Myocyte (in vitro differentiated cells): ENCODE results near the gene ISL1. TPM values are rescaled to one million over a fixed set of nuclear protein-coding genes. Genes with fewer than 3 reads are reported as not detected.

Experiments
- DNase-seq: peaks from one replicate; pipeline ENCODE4 v3.0.0-alpha.2; 2012; ENCODE audit warnings: low read depth
- polyA plus RNA-seq: library from polyadenylated mRNA; unstranded; fragments of >200 nt; gene quantifications from one replicate; pipeline ENCODE4 v1.2.1, GENCODE V29; 2012; ENCODE audit warnings: missing spikeins
- total RNA-seq: library from RNA; depleted of rRNA; stranded (reverse); fragments of >200 nt; gene quantifications from 2 replicates; pipeline ENCODE4 v1.2.3, GENCODE V29; 2014

The ISL1 gene
- 0.10 TPM in 1 of 2 replicates, not detected in the other for total RNA-seq
- polyA plus RNA-seq = not detected

DNA sequence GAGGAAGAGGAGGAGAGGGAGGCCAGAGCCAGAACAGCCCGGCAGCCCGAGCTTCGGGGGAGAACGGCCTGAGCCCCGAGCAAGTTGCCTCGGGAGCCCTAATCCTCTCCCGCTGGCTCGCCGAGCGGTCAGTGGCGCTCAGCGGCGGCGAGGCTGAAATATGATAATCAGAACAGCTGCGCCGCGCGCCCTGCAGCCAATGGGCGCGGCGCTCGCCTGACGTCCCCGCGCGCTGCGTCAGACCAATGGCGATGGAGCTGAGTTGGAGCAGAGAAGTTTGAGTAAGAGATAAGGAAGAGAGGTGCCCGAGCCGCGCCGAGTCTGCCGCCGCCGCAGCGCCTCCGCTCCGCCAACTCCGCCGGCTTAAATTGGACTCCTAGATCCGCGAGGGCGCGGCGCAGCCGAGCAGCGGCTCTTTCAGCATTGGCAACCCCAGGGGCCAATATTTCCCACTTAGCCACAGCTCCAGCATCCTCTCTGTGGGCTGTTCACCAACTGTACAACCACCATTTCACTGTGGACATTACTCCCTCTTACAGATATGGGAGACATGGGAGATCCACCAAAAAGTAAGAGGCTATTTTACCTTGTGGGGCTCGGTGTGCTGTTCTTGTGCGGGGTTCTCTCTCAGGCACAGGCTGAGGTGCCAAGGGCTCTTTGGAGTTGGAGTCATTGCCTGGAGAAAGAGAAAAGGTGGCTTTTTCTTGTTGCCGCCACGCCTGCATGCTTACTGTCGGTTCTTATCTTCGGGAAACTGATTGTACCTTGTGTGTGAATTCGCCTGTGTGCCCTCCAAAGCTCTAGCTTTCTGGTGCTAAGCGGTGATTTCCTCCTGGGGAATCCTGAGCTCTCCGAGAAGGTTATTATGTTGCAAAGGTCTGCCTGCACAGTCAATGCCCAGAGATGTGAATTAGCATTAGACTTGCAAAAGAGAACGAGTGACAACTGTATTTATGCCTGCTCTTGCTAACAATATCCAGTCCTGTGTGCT, at the start of gene ISL1:
TSS of gene ISL1 (plus strand) at position 318 of the 991 bp plus-strand sequence. CDS start at position 542, 224 bp downstream.
- peak; percentile 2 for DNase-seq

DNA sequence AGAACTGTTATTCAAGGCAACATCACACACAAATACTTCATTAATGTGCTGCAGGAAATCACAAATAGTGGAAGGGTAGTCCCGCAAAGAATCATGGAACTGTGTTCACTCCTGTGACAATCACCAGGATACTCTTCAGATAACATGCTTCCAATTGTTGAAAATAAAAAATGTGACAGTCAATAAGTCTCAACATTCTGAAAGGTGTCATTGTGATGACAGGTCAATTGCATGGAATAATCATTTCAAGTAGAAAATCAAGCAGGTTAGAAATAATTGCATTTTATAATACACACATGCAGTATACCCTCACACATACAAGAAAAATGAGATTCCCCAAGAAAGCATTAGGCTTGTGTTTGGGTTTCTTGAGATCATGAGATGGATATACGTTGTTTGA, 46.4 kb upstream of the ISL1 start:
- no peak for DNase-seq

DNA sequence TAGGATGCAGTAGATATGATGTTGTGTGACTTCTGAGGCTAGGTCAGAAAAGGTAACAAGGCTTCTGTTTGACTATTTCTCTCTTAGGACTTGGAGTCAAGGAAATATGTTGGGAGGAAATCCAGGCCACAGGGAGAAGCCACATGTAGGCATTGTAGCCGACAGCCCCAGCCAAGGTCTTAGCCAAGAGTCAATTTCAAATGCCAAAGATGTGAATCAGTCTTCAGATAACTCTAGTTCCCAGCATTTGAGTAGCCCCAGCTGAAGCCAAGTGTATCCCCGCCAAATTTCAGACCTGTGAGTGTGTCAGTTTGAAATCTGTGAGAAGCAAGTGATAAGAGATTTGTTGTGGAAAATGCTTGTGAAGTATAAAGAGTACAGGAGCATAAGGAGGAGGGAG, 38.1 kb upstream of the ISL1 start:
- no peak for DNase-seq

DNA sequence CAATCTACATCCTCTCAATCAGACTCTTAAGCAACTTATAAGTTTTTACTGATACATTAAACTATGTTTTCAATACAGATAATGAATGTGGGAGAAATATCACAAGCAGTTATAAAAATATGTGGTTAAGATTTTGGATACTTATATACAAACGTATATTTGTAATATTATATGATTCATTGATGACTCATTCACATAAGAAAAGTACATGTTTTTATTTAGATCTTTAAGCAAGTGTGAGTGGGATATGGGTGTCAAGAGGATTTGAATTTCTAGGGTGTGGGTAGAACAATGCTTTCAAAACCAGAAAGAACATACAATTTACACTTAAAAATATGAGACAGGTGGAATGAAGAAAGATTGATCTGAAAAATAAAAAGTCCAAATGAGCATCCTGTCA, 36.1 kb upstream of the ISL1 start:
- DNase-seq = no peak

DNA sequence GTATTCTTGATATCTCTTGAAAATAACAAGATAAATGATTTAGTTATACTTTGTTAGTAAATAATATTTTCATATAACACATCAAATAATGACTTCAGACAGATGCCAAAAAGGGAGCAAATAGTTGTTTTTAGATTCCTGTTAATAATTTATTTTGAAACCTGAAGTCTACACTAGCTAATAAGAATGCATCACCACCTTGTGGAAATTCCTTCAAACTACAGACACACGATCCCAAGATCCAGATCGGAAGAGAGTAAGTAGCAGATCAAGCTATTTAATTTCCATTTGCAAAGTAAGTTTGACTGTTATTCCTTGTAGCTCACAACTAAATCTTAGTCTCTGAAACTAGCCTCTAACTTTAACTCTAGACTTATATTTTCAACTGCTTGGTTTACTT, 35.5 kb upstream of the ISL1 start:
- DNase-seq = no peak

DNA sequence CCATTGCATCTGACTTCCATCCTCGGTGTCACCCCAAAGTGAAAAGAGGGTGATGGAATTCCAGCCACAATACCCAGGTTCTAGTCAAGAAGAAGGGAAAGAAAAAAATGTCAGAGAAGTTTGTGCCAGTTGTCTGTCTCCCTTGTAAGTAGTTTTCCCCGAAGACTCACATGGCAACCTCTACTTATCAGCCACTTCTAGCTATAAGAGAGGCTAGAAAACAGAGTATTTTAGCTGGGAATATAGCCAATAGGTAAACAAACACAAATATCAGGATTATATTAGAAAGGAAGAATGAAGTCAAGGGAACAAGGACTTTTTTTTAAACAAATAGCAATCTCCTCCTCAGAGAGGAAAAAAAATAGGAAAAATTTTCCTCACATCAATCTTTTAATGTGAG, 12.2 kb upstream of the ISL1 start:
- DNase-seq = no peak

DNA sequence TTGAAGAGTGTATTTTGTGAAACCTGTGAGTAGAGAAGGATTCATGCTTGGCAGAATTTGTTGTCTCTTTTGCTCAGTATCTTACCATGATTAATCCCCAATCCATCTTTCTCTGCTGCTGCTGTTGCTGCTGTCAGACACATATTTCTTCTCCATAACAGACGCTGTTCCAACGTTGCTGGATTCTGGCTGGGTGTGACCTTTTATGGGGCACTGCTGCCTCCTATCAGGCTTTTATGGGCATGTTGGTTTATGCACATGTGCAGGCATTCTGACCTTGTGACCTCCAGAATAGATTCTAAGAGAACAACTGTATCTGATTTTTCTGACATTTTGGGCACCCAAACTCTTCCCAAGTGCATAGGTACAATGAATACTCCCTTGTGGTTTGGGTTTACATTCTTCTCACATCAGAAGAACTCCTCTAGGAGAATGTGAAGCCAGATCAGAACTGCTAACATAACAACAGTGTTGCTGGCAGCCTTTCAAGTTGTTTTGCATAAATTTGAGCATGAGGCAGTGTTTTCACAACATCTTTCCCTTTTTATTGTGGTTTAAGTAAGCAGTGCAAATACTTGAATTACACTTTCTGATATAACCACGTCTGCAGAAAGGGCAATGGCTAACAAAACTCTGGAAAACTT, 9.2 kb upstream of the ISL1 start:
- DNase-seq = no peak

DNA sequence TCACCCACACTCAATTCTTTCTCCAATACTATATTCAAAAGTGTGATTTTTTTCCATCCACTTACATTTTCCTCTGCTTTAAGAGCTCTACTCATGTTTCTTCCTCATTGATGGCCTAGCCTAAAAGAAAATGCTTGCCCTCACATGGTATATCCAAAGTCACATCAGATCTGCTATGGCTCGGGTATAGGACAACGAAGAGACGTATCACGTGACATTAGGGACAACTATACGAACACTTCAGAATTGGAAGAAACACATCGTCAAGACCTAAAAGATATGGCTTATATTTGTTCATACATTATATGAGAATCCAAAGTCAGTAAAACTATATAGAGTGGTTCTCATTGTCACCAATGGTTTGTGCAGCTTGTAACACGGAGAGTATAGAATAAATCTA, 8.2 kb upstream of the ISL1 start:
- DNase-seq = no peak

DNA sequence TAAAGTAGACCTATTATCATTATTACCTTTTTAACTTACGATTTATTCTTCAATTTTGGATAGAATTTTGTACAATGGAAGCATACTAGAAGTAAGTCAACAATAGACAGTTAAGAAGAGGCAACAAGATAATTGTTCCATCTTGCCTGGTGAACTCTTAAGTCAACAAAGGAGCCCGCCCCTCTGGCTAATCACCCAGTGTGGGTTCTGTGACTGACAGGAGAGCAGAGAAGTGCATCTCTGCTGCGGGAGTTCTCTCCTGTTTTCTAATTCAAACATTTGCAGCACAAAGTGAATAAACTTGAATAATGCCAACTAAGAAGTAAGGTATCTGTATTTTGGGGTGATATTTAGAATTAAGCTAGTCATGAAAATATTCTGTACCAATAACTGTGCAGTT, 6.7 kb upstream of the ISL1 start:
- no peak for DNase-seq

DNA sequence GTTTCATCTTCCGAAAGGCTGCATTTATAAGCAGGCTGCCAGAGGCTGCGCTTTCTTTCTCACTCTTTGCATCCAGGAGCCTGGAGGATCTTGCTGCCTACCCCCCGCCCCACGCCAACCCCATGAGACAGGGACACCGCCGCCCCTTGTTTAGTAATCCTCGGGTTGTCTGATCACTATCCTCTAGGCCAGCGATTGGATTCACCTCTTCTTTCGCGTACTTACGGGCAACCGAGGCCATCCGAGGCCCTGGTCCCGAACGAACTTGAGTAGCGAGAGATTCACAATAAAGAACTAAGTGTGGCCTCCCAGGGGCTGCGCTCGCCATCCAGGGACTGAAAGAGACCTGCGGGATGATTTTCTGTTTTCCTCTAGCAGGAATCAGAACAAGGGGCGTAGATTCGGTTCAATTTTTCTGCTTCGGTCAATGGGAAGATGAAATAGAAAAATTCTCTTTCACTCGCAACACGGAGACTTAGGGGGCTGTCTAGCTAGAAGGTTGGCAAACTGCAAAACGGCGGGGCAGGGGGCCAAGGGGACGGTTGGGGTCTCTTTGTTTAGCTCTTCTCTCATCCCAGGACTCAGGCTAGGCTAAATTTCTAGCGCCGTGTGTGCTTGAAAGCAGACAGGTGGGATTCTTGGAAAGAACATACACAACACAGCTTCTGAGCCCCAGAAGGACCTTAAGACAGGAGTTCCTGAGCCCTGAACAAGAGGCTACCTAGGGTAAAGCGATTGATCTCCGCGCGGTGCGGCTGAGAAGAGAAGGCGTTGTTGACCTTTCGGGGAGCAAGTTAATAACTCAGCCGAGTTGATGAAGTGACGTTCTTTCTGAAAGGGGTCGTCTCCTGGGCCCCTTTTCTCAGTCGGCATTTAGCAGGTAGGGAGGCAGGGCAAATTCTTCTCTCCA, 5.8 kb upstream of the ISL1 start:
- no peak for DNase-seq

DNA sequence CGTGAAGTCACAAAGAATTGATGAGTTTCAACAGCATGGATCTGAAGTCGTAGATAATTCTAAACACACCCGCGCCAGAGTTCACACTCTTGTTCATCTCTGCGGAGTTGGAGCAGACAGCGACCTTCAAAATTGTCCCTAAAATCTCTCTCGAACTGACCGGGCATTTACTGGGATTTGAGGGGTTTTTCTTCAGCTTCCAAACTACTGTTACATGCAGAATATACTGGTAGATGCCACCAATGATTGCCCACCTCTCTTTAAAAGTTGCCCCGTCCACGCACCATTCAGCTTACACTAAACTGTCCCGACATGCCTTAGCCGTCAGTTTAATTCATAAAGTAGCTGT, 5.2 kb upstream of the ISL1 start:
- no peak for DNase-seq

DNA sequence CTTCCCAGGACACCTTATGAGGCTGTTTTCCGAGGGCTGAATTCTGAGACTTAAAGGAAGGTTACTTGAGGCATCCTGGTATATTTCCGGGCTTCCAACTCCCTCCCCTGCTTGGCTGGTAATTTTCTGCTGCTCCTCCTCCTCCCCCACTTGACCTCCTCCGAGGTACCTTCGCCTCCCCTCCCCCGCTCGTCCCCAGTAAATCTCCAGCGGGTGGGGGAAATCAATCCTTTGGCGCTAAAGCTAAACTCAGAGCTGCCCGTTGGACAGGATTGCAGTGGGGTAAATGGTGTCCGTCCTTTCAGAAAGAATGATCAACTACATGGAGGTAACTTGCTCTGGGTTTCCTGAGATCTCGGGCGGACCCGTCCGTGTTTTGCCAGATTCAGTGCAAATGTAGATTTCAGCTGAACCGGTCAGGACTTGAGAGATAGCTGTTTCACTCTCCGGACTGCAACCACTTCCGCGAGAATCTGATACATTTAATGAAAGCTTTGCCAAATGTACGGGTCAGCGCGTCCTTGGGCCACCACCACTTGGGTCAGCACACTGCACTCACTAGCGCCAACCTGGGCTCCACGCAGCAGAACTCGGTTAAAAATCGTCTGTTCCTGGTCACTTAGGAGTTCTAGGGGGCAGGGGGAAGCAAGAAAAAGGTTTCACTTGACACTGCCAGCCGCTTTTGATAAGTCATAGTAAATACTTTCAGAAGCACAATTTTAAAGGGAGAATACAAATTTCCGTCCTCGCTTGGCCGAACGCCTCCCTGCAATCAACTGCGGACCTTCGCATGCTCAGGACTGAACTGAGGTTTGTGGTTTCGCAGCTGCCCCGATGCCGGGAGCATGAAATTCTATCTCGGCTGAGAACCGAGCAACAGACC, 4.6 kb upstream of the ISL1 start:
- DNase-seq = peak; percentile 56

DNA sequence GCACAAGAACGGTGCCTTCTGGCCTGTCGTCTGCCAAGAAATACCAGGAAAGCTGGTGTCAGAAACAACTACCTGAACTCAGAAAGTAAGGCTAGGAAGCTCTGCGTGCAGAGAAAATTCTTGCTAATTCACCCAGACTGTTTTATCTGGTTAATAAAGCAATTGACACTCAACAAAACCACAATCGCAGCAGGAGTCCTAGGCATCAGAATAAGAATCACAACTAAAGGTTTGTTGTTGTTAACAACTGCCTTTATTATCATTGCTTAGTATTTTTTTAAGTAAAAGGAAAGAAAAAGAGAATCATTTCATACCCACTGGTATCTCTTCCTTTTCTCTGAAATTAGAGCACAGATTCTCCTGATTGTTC, 3.9 kb upstream of the ISL1 start:
- DNase-seq = no peak

DNA sequence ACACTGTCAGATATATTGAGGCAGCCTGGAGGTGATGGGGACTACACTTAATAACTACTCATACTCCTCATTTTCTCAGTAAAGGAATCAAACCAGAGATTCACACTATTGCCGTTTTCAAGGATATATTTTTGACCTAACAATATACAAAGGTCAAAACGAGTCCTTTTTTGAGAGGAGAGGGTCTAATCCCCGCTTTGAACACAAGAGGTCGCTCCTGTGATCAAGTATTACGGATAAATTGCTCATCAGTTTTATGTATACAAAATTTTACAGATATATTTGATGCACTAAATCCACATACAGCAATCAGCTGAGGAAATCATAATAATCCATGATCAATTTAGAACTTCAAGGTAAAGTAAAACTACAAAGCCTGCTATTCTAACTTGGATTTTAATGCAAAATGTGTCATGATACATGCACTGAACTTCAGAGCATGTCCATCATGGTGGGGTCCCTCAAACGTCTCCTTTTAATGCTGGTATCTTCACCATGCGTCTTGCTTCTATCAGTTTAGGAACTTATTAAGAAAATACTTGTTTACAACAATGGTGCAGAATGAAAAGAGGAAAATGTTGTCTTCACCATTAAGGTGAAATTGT, 2.5 kb upstream of the ISL1 start:
- DNase-seq = peak; percentile 5

DNA sequence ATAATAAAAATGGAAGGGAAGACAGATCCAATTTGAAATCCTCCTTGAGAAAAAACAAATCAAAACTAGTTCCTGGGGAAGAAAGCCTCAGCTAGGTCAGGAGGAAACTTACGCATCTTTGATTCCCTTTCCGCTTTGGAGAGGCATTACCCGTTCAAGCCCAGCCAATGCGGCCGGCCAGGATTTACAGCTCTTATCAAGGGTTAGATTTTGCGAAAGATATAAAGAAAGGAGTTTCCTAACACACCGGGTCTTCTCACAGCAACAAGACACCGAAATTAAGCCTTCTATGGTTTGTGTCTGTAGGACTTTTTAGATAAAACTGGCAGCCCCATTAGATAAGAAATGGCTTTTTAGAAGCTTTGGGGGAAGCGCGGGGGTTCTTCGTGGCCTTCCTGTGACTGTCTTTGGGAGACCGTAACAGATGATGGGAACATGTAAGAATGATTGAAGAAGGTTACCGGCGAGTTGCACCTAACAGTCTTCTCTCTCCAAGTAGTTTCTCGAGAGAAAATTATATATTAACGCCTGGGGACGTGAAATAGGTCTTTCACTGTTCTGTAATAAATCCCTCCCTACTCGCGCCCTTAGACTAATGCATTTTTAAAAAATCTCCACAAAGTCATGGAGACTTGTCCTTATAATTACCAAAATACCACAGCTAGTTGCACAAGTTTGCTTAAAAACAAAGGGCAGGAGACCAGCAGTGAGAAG, 1.3 kb upstream of the ISL1 start:
- no peak for DNase-seq

DNA sequence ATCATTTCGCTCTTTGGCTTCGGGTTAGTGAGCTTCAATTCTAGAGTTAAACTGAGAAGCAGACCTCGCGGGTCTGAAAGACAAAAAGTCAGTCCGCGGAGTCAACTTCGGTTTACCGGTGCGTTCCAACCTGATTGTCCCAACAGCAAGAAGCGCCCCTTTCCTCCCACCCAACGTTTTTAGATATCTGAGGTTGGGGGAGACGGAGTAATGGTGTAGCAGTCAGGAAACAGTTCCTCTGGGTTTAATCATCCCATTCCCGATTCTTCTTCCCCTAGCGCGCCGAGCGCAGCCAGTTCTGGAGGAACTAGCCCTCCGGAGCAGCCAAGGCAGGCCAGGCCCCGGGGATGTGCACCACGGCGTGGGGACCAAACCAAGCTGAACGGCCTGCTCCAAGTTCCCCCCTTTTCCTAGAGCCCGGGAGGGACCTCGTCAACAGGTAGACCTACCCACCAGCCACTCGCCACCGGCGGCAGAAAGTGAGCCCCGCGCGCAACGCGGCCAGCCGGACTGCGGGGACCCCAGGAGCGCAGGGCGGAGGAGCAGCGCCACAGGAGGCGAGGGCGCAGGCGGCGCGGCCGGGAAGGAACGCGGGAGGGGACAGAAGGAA, 622 bp upstream of the ISL1 start:
- no peak for DNase-seq

DNA sequence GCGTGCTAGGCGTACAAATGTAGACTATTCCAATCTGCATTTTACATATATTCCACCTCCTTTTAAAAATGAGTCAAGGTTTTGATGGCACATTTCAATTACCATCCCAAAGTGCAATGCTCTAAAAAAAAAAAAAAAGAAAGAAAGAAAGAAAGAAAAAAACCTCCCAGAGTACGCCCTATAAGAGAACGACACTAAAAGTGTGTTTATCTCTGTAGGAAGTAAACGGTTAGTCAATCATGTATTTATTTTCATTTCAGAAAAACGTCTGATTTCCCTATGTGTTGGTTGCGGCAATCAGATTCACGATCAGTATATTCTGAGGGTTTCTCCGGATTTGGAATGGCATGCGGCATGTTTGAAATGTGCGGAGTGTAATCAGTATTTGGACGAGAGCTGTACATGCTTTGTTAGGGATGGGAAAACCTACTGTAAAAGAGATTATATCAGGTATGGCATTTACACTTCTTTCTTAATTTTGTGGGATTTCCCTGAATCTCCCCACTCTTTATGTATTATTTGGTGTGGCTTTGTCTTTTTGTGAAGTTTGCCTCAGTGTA, 1.1 kb downstream of the ISL1 start:
- DNase-seq = no peak

DNA sequence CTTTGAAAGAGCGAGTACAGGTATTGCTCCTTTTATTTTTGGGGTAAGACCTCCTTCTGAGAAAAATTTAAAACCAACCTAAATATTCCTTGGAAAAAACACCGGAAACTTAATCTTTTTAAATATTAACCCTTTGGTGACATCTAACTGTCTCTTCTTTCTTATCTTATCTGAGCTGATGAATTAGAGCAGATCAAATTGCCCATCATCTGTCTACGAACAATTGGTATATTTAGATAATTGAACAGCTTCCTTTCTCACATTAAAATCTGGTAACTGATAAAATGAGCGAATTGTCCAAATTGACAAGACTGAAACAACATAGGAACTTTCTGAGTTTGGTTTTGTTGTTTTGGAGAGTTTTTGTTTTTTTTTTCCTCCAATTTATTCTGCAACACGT, 2.0 kb downstream of the ISL1 start:
- no peak for DNase-seq
